Renal cortical epithelial cell (primary cell): Measurements from ENCODE around the gene ECHDC3. TPM values are rescaled to one million over a fixed set of nuclear protein-coding genes. Genes with fewer than 3 reads are reported as not detected.

Experiments
- DNase-seq: peaks from one replicate; pipeline ENCODE4 v3.0.0-alpha.2; 2011; ENCODE audit warnings: low read depth
- total RNA-seq: library from RNA; depleted of rRNA; stranded (reverse); fragments of >200 nt; gene quantifications from 2 replicates; pipeline ENCODE4 v1.2.3, GENCODE V29; 2014

ECHDC3 gene
- total RNA-seq, 1 donor from 2014 or later = 19.0 TPM

DNA sequence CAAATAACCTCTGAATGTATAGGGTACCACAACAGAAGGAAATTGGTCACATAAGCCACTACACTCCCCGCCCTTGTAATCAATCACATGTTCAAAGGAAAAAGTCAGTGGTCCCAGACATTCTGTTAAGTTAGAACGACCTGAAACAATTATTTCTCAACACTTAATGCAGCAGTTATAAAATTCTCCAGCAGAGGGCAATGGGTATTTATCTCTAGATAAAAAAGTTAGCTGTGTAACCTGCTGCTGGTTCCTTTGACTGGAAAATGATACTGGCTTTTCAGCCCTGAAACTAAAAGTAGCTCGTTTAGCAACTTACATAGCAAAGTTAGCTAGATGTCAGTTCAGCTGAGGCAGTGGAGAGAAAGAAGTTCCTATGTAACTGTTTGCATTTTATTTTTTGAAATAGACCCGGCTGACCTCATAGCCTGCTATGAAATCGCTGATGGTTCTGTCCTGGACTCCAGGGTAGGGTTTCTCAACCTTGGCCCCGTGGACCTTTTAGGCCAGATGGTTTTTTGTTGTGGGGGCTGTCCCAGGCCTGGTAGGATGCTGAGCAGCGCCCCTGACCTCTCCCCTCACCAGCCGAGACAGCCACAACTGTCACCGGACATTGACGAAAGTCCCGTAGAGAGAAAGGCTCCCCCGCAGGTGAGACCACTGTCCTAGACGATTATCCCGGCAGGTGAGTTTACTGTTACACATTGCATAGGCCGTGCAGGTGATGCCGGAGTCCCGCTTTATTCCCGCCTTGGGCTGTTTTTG lies 40.8 kb downstream of the ECHDC3 start:
- DNase-seq = peak; percentile 76

DNA sequence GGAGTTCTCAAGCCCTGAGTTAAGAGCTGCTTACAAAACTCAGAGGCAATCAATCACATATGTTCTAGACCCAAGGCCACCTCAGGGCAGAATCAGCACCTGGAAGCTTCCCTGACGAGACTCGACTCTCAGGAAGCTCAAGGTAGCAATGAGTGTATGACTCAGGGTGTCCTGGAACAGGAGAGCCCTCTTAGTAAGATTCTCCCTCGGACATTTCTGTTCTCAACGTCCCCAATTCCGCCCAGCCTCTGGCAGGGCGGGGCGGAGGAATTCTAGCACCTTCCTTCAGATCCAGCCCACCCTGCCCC lies 41.3 kb downstream of the ECHDC3 start:
- no peak for DNase-seq

DNA sequence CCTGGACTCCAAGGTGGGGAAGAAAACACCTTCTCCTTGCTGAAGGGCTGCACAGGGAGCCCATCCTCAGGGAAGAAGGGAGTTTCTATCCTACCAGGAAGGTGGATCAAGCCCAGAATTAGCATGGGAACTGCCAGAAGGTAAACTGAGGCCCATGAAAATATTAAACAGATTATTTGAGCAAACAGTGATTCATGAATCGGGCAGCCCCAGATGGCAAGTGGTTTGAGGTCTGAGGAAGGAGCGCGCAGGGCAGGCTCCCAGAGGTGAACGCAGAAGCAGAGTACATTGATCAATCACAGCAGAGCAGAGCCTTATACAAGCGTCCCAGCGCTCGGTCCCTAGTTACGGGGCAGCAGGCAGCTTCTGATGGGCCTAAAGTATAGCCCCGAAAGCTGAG lies 45.2 kb downstream of the ECHDC3 start:
- DNase-seq = no peak

DNA sequence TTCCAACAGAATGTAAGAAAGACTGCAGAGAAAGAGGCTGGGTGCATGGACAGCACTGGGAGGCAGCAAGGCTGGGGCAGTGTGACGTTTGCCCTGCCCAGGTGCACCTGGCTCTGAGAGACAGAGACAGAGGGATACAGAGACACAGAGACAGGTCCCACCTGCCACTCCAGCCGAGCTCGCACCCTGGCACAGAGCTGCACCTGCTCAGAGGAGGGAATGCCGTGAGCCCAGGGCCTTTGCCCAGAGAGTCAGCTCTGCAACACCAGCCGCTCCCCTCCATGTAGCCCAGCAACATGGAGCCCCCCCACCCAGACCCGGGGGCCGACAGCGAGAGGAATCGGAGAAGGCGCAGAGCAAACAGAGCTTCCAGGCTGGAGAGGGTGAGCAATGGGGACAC lies 45.7 kb downstream of the ECHDC3 start:
- DNase-seq = no peak

DNA sequence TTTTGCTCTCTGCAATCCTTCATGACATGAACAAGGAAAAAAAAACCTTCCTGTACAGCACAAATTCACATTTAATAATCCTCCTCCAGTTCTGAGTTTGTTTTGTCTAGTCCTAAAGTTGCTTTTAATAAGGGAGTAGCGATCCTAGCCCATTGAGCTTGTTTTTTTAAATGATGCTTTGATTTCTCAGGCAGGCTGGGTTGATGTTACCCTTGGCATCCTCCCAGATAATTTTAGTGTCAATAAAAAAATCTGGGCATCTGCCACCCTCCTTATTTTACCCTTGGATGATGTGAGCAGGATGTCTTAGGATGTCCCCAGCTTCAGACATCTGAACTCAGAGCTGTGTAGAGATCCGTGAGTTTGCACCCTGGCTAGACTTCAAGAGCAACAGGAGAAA lies 47.1 kb downstream of the ECHDC3 start:
- no peak for DNase-seq

DNA sequence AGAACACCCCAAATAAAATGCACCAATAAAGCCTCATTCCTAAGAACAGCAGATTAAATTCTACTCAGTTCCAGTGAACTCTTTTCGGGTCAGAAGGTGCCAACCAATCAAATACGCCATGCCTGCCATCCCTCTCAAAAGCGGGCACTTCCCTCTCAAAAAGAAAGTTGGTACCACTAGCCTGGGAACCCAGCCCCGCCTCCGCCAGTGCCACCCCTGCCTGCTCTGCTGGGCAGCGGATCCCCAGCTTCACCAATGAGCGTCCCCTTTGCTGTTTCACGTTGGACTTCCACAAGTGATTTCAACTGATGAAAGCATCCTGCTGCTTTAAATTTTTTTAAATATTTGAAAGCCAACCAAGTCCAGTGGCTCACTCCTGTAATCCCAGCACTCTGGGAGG lies 47.8 kb downstream of the ECHDC3 start:
- no peak for DNase-seq

DNA sequence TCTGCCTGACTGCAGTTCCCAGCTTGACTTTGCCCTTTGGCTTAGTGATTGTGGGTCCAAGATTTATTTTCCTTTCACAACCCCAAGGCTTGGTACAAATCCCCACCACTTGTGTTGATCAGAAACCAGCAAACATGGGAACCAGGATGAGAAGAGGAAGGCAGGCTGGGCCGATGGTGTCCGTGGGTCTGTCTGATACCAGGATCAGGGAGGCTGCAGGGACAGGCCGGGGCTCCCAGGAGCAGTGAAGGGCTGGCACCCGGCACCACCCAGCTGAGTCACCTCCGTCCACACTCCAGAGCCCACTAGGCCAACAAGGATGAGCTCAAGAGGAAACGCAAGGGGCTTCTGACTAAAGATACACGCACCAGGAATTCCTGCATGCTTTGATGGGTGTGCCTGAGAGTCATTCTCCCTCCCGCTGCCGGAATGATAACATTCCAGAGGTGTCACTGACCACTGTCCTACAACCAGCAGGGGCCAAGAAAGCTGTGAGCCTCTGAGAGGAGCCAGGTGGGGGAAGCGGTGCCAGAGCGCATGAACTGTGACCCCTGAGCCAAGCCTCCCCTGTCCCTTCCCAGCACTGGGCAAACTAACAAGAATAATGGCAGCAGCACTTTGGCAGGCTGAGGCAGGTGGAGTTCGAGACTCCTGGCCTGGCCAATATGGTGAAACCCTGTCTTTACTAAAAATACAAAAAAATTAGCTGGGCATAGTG lies 51.7 kb downstream of the ECHDC3 start:
- peak; percentile 91 for DNase-seq

DNA sequence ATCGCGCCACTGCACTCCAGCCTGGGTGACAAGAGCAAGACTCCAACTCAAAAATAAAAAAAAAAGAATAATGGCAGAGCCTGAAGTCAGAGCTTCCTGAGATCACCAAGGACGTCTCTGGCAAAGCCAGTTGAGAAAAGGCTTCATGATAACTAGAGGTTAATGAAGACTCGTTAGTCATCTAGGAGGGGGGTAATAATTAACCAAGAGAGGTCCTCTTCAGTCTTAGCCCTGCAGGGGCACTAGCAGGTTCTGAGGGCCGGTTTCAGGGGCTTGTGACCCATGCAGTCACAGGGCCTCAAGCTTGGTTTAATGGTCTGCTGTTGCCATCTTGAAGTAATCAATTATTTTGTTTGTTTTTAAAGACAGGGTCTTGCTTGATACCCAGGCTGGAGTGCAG lies 52.4 kb downstream of the ECHDC3 start:
- DNase-seq = peak; percentile 83

DNA sequence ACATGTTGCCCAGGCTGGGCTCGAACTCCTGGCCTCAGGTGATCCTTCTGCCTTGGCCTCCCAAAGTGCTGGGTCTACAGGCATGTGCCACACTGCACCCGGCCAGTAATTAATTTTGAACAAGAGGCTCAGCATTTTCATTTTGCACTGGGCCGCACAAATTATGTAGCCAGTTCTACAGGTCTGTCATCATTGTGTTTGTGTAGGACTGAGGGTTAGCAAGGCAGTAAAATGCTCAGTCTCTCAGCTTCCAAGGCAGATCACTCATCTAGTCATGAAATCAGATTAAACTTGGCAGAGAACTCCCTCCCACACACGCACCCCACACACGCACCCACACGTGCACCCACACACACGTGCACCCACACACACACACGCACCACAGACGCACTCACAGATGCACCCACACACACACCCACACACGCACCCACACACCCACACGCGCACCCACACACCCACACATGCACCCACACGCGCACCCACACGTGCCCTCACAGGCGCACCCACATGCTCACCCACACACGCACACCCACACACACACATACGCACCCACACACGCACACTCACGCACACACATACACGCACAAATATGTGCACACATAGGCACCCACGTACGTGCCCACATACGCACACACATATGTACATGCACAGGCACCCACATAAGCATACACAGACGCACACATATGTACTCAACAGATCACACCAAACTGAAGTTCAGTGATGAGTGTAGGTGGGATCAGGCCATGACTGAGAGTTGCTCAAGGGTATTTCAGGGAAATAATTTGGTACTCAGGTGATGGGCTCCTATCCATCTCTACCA lies 53.1 kb downstream of the ECHDC3 start:
- DNase-seq = no peak

DNA sequence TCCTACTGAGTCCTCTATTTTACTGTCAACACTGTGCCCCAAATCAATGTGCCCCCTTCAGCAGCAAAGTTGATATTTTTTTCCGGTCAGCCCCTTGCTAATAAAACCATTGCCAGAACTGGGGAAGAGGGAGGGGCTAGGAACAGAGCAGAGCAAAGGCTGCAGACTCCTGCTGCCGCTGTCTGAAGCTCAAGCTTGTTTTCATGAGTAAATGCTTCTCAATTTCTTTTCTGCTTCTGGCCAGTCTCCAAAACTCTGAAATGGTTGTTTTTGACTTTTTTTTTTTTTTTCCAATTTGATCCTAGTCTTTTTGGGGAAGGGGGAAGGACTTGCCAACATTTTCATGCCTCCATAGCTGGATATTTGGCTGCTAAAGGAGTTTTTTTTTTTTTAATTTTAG lies 54.3 kb downstream of the ECHDC3 start:
- no peak for DNase-seq

DNA sequence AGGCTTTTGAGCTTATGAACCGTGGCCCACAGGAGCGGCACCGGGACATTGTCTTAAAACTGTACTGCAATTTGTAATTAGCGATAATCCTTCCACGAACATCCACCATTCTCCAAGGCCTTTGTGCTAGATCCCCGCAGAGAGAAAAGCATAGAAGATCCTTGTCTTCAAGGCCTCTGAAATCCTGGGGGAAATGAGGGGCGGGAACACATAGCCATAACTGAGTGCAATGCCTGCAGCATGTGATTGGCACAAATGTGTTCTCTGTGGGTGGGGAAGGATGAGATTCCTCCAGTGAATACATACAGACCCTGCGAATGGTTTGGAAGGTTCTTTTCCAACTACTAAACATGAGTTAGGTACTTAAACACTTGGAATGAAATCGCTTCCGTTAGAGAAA lies 55.1 kb downstream of the ECHDC3 start:
- DNase-seq = no peak

DNA sequence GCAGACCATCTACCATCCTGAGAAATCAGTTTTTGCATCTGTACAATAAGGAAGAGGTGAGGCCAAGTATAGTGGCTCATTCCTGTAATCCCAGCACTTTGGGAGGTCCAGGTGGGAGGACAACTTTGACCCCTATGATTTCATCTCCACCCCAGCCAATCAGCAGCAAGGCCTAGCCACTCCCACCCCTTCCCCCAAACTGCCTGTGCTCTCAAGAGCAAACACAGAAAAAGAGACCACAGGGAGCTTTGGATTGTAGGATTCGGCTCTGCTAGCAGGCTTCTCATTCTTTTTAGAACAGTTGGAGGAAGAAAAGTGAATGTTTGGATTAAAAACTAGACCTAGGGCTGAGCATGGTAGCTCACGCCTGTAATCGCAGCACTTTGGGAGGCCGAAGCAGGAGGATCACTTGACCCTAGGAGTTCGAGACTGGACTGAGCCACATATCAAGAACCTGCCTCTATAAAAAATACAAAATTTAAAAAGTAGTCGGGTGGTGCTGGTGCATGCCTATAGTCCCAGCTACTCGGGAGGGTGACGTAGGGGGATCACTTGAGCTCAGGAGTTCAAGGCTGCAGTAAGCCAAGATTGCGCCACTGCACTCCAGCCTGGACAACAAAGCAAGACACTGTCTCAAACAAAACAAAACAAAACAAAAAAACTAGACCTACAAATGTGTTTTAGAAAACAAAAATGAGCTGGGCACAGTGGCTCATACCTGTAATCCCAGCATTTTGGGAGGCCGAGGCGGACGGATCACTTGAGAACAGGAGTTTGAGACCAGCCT lies 55.9 kb downstream of the ECHDC3 start:
- no peak for DNase-seq

DNA sequence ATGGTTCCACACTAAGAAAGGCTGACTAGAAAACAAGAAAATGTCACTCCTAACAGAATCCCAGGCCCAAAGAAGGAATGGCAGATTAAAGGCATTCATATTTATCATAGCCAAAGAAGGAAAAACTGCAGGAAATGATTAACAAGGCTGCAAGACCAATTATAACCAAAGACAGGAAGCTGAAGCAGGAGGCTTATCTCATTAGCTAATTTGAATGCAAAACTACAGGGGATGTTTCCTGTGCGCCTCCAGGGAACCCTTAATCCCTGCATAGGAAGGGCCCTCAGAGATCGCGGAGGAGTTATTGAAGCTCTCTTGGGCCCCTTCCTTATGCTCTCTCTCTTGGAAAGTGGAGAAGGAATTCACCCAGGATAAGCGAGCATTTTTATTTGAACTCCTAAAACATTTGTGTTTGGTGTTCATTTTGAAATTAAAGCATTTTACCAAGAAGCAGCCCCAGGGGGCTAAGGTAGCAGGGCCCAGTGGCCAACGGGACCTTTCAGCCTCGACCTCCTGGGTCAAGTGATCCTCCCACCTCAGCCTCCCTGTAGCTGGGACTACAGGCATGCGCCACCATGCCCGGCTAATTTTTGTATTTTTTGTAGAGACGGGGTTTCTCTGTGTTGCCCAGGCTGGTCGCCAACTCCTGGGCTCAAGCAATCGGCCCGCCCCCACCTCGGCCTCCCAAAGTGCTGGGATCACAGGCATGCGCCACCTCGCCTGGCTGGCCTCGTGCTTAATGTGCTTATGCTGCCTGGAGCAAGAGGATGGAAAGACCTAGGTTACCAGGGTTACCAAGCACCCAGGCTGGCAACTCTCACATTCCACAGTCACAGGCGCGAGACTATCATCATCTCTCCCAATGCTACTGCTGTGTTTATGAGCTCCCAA lies 56.9 kb downstream of the ECHDC3 start:
- peak; percentile 79 for DNase-seq

DNA sequence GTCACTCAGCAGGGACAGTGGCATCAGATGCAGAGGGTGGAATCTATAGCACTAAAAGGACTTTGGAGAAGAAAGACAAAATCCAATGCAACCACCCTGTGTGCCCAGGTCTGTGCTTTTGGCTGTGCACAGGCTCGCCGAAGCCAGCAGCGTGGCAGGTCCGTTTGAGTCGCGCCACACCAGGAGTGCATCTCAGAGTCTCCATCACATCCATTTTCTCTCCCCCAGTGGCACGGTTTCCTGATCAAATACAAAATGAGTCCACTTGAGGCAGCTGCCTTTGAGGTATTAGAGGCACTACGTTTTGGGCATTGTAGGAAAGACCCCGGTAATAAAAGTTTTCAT lies 57.5 kb downstream of the ECHDC3 start:
- DNase-seq = no peak

DNA sequence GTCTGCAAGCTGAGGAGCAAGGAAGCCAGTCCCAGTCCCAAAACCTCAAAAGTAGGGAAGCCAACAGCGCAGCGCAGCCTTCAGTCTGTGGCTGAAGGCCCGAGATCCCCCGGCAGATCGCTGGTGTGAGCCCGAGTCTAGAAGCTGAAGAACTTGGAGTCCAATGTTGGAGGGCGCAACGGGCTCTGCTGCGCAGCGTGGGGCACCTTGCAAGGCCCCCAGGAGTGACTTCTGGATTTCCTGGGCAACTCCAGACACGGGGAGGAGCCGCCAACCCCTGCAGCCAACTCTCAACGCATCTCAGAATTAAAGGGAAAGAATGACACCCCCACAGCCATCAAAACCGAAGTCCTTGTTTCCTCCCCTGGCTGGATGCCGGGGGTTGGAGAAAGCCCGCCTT lies 62.2 kb downstream of the ECHDC3 start:
- DNase-seq = no peak

DNA sequence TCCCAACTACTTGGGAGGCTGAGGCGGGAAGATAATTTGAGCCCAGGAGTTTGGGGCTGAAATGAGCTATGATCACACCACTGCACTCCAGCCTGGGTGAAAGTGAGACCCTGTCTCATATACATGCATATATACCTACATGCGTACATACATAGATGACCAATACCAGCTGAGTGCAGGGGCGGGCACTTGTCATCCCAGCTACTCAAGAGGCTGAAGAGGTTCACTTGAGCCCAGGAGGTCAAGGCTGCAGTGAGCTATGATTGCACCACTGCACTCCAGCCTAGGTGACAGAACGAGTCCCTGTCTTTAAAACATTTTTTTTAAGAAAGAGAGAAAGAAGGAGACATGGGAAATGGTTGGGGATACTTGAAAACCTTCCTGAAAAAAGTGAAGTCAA lies 63.6 kb downstream of the ECHDC3 start:
- no peak for DNase-seq

DNA sequence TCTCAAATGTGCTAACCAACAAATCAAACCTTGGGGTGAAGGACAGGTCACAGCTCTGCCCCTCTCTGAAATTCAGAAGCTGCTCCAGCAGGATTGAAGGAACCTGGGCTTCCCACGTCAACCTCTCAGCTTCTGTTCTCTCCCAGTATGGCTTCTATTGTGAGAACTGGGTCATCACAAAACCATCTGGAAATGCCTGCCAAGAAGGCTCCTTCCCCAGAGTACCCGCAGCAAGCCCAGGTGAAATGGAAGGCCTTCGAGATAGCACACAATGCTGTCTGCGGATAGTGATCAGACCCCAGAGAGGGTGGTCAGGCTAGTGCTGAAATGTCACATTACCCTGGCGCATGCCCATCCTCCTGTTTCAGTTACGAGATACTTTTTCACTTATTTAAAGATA lies 64.5 kb downstream of the ECHDC3 start:
- DNase-seq = no peak

DNA sequence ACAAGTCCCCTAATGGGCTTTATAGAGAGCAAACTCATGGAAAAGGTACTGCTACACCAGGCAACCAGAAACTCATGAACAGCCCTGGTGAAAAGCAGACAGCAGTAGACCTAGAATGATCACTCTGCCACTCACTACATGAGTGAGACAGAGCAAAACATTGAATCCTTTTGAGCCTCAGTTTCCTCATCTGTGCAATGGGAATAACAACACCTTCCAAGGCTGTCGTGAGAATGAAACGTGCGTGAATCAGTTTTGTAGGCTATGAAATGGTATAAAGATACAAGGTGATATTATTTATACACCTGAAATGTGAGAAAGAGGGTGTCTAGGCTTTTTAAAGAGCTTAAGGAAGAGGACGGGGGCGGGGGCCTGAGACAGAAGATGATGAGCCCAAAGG lies 66.6 kb downstream of the ECHDC3 start:
- no peak for DNase-seq

DNA sequence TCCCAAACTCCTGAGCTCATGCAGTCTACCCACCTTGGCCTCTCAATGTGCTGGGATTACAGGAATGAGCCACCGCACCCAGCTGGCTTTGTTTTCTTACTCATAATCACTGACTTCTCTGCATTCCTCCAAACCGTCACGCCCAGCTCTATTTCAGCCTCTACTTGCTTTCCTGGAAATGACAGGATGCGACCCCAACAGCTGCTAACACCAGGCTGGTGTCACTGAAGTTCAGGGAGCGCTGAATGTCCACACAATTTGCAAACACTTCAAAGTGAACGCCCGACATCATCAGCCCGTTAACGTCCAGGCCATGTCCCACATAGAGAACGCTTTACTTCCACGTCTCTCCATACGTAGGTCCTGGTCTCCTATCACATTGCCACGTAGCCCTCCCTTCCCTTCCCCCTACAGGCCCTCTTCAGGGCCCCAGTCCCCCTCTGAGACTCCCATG lies 68.2 kb downstream of the ECHDC3 start:
- DNase-seq = peak; percentile 66

DNA sequence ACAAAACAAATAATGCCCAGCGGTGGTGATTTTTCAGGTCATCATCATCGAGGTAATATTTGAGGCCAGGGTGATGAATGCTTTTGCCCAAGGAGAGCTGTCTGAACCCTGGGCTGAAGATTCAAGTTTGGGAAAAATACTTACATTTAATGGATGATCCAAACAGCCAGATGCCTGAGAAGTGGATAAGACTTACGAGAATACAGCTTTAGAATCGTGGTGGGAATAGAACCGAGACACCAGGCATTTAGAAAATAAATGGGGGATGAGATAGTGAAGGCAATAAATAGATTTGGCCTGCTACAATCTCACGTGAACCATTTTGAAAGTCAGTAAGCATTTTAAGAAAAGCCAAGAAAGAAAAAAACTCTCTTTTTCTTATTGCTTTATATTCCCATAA lies 68.8 kb downstream of the ECHDC3 start:
- DNase-seq = no peak

DNA sequence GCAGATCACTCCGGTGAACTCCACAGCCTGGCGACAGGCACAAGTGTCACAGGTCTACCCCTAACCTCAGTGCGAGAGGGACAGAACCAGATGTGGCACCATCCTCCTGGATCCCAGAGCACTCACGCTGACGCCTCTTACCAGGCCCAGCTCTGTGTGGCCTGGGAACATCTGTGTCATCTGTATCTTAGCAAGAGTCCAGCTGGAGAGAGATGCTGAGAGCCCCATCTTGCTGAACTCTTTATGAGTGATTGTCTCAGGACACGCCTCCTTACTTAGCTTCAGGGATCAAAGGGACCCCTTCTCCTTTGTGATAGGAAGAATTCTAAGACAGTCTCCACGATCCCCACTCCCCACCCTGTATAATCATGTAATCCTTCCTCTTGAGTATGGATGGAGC lies 71.0 kb downstream of the ECHDC3 start:
- no peak for DNase-seq
